ENCODE measurements around the gene TCF20.

The TCF20 gene

GRCh38 chr22:42297778-42298177 lies 27.3 kb upstream of the TCF20 start:
- Histone ChIP-seq H3K9me3 (ENCODE audit: low read length) (no peaks in the 10 kb centered on the region), H3K4me2 (ENCODE audit: low read length) (no peak overlapping the region), H3F3A (ENCODE audit: insufficient read depth, low read length) (no peaks in the 10 kb centered on the region), H3K27ac (ENCODE audit: low read depth, low read length, poor library complexity, severe bottlenecking) (no peak overlapping the region), H3K79me2 (ENCODE audit: insufficient read depth, low read length) (no peaks in the 10 kb centered on the region), H3K4me3 (ENCODE audit: low read depth, low read length, poor library complexity, severe bottlenecking) (no peak overlapping the region), H2AFZ (ENCODE audit: low read length) (no peak overlapping the region), H3K4me1 (ENCODE audit: insufficient read depth, low read length, severe bottlenecking) (peaks cover 25% of the 10 kb centered on the region), H3K9ac (ENCODE audit: low read length) (no peak overlapping the region), H3K9me2 (ENCODE audit: low read depth, low read length) (no peaks in the 10 kb centered on the region), H3K36me3 (ENCODE audit: insufficient read depth, low read length) (no peaks in the 10 kb centered on the region), H3K27me3 (ENCODE audit: insufficient read depth, low read length) (0 out of 2 replicates have a peak, but pooled peaks cover 5% of the 10 kb centered on the region), H4K20me1 (ENCODE audit: insufficient read depth, low read length) (no peaks in the 10 kb centered on the region)
- no peak for TF ChIP-seq EZH2 (IDR thresholded peaks at IDR 0.05; ENCODE audit: borderline replicate concordance, low read length)
- TF ChIP-seq CTCF (IDR thresholded peaks at IDR 0.05; ENCODE audit: low read length), result no peak

- no peak overlapping the region for H3K27ac ChIP-seq (ENCODE audit: low read depth, low read length, poor library complexity, severe bottlenecking)
These were observed 26.4 kb upstream of the TCF20 start for GRCh38 chr22:42296883-42297282.

GRCh38 chr22:42296381-42296853 lies 26.0 kb upstream of the TCF20 start:
- no peak overlapping the region for H2AFZ ChIP-seq (ENCODE audit: low read length)
- H3K4me1 ChIP-seq (ENCODE audit: insufficient read depth, low read length, severe bottlenecking), result peaks cover 25% of the 10 kb centered on the region
- no peak for TF ChIP-seq EZH2 (IDR thresholded peaks at IDR 0.05; ENCODE audit: borderline replicate concordance, low read length)
- TF ChIP-seq CTCF (IDR thresholded peaks at IDR 0.05; ENCODE audit: low read length), result peak; percentile 54
- H3K36me3 ChIP-seq (ENCODE audit: insufficient read depth, low read length), result no peaks in the 10 kb centered on the region
- no peak overlapping the region for H3K9ac ChIP-seq (ENCODE audit: low read length)
- H3K4me2 ChIP-seq (ENCODE audit: low read length), result no peak overlapping the region
- H3F3A ChIP-seq (ENCODE audit: insufficient read depth, low read length), result no peaks in the 10 kb centered on the region
- H3K27ac ChIP-seq (ENCODE audit: low read depth, low read length, poor library complexity, severe bottlenecking), result no peak overlapping the region
- H3K27me3 ChIP-seq (ENCODE audit: insufficient read depth, low read length), result 0 out of 2 replicates have a peak, but pooled peaks cover 5% of the 10 kb centered on the region
- H3K9me2 ChIP-seq (ENCODE audit: low read depth, low read length), result no peaks in the 10 kb centered on the region
- H4K20me1 ChIP-seq (ENCODE audit: insufficient read depth, low read length), result no peaks in the 10 kb centered on the region
- no peak overlapping the region for H3K4me3 ChIP-seq (ENCODE audit: low read depth, low read length, poor library complexity, severe bottlenecking)
- no peaks in the 10 kb centered on the region for H3K79me2 ChIP-seq (ENCODE audit: insufficient read depth, low read length)
- H3K9me3 ChIP-seq (ENCODE audit: low read length), result no peaks in the 10 kb centered on the region

More at GRCh38 chr22:42296883-42297282, 26.4 kb upstream of the TCF20 start:
- H4K20me1 ChIP-seq (ENCODE audit: insufficient read depth, low read length), result no peaks in the 10 kb centered on the region
- H3K36me3 ChIP-seq (ENCODE audit: insufficient read depth, low read length), result no peaks in the 10 kb centered on the region
- no peak overlapping the region for H3K4me3 ChIP-seq (ENCODE audit: low read depth, low read length, poor library complexity, severe bottlenecking)
- no peaks in the 10 kb centered on the region for H3K9me2 ChIP-seq (ENCODE audit: low read depth, low read length)
- H3K4me1 ChIP-seq (ENCODE audit: insufficient read depth, low read length, severe bottlenecking), result peaks cover 25% of the 10 kb centered on the region
- H3K9ac ChIP-seq (ENCODE audit: low read length), result no peak overlapping the region
- no peak overlapping the region for H3K4me2 ChIP-seq (ENCODE audit: low read length)
- no peaks in the 10 kb centered on the region for H3K79me2 ChIP-seq (ENCODE audit: insufficient read depth, low read length)
- H2AFZ ChIP-seq (ENCODE audit: low read length), result no peak overlapping the region
- 0 out of 2 replicates have a peak, but pooled peaks cover 5% of the 10 kb centered on the region for H3K27me3 ChIP-seq (ENCODE audit: insufficient read depth, low read length)
- no peaks in the 10 kb centered on the region for H3K9me3 ChIP-seq (ENCODE audit: low read length)
- no peaks in the 10 kb centered on the region for H3F3A ChIP-seq (ENCODE audit: insufficient read depth, low read length)
- TF ChIP-seq EZH2 (IDR thresholded peaks at IDR 0.05; ENCODE audit: borderline replicate concordance, low read length), result no peak
- no peak; the same call in 1 of the 2 replicates for TF ChIP-seq CTCF (IDR thresholded peaks at IDR 0.05; ENCODE audit: low read length)
